ENCODE results near the gene CCDC7.

DNA sequence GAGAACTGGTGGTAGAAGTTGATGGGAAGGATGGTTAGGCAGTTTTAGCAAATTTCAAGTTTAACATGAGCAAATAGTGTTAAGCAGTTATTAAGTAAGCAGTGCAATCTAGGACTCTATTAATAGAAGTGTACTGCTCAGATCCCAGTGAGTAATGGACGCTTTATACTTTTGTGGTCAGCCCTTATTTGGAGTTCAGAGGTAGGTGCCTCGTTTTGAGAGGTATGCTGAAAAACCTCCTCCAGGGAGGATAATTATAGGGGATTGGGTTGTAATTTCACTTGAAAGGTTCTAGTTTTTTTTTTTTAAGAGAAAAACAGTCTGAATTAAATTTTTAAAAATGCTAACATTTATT, 33.5 kb upstream of the CCDC7 start:
- TF ChIP-seq POLR2A (IDR thresholded peaks at IDR 0.05): no peak
- TF ChIP-seq, protein P1, sequence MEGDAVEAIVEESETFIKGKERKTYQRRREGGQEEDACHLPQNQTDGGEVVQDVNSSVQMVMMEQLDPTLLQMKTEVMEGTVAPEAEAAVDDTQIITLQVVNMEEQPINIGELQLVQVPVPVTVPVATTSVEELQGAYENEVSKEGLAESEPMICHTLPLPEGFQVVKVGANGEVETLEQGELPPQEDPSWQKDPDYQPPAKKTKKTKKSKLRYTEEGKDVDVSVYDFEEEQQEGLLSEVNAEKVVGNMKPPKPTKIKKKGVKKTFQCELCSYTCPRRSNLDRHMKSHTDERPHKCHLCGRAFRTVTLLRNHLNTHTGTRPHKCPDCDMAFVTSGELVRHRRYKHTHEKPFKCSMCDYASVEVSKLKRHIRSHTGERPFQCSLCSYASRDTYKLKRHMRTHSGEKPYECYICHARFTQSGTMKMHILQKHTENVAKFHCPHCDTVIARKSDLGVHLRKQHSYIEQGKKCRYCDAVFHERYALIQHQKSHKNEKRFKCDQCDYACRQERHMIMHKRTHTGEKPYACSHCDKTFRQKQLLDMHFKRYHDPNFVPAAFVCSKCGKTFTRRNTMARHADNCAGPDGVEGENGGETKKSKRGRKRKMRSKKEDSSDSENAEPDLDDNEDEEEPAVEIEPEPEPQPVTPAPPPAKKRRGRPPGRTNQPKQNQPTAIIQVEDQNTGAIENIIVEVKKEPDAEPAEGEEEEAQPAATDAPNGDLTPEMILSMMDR (IDR thresholded peaks at IDR 0.05): no peak
